Neural progenitor cell (in vitro differentiated cells): ENCODE results near the gene GRIN2A. TPM values are rescaled to one million over a fixed set of nuclear protein-coding genes. Genes with fewer than 3 reads are reported as not detected.

Experiments used
- DNase-seq: peaks from one replicate; pipeline ENCODE4 v3.0.0-alpha.2; 2016; ENCODE audit warnings: low spot score
- H2AFZ ChIP-seq: fragments of 200-600 bp; sonication (generic); replicated peaks from 2 replicates; pipeline ENCODE4 v1.6.1; 2016; ENCODE audit warnings: antibody characterized with exemption
- H3F3A ChIP-seq: fragments of 200-600 bp; sonication (generic); 2 replicates; pipeline ENCODE4 v1.6.1; 2016; ENCODE audit warnings: antibody characterized with exemption, low read depth
- H3K27ac ChIP-seq: fragments of 200-600 bp; sonication (generic); 2 replicates; pipeline ENCODE4 v1.5.1; 2016; ENCODE audit warnings: mild to moderate bottlenecking
- H3K27me3 ChIP-seq: fragments of 200-600 bp; sonication (generic); 2 replicates; pipeline ENCODE4 v1.6.1; 2016; ENCODE audit warnings: mild to moderate bottlenecking, moderate library complexity
- H3K36me3 ChIP-seq: fragments of 200-600 bp; sonication (generic); 2 replicates; pipeline ENCODE4 v1.5.1; 2016
- H3K4me1 ChIP-seq: fragments of 200-600 bp; sonication (generic); 2 replicates; pipeline ENCODE4 v1.6.1; 2016; ENCODE audit warnings: mixed run types
- H3K4me2 ChIP-seq: fragments of 200-600 bp; sonication (generic); 2 replicates; pipeline ENCODE4 v1.6.1; 2016
- H3K4me3 ChIP-seq: fragments of 200-600 bp; sonication (generic); 2 replicates; pipeline ENCODE4 v1.5.1; 2016
- H3K79me2 ChIP-seq: fragments of 200-600 bp; sonication (generic); 2 replicates; pipeline ENCODE4 v1.6.1; 2016; ENCODE audit warnings: low read depth
- H3K9ac ChIP-seq: fragments of 200-600 bp; sonication (generic); 2 replicates; pipeline ENCODE4 v1.6.1; 2016
- H3K9me3 ChIP-seq: fragments of 200-600 bp; sonication (generic); 2 replicates; pipeline ENCODE4 v1.5.1; 2016; ENCODE audit warnings: low read depth
- H4K20me1 ChIP-seq: fragments of 200-600 bp; sonication (generic); 2 replicates; pipeline ENCODE4 v1.6.1; 2016; ENCODE audit warnings: low read depth
- H3K27ac Mint-ChIP-seq: 3 replicates; pipeline ENCODE4 v1.8.0; 2021; ENCODE audit warnings: mixed read lengths
- H3K27me3 Mint-ChIP-seq: 2 replicates; pipeline ENCODE4 v1.8.0; 2022; ENCODE audit warnings: low read depth, mild to moderate bottlenecking, inconsistent platforms, moderate library complexity, mixed read lengths; ENCODE audit not compliant: insufficient read depth
- H3K36me3 Mint-ChIP-seq: 3 replicates; pipeline ENCODE4 v1.8.0; 2021; ENCODE audit warnings: mixed read lengths
- H3K4me1 Mint-ChIP-seq: 3 replicates; pipeline ENCODE4 v1.8.0; 2021; ENCODE audit warnings: mixed read lengths
- H3K4me3 Mint-ChIP-seq: 3 replicates; pipeline ENCODE4 v1.8.0; 2021; ENCODE audit warnings: mild to moderate bottlenecking, moderate library complexity, mixed read lengths
- H3K9me3 Mint-ChIP-seq: 3 replicates; pipeline ENCODE4 v1.8.0; 2020; ENCODE audit warnings: mixed read lengths
- CTCF ChIP-seq: fragments of 200-600 bp; sonication (generic); IDR thresholded peaks from 2 replicates; pipeline ENCODE4 v1.5.1; 2017; ENCODE audit warnings: antibody characterized with exemption, mild to moderate bottlenecking
- EZH2 ChIP-seq: fragments of 200-600 bp; sonication (generic); IDR thresholded peaks from 2 replicates; pipeline ENCODE4 v1.6.1; 2017; ENCODE audit warnings: antibody characterized with exemption, mild to moderate bottlenecking, moderate library complexity
- EZH2phosphoT487 ChIP-seq: fragments of 200-600 bp; sonication (generic); IDR thresholded peaks from 2 replicates; pipeline ENCODE4 v1.6.1; 2017; ENCODE audit warnings: antibody characterized with exemption
- total RNA-seq: library from RNA; depleted of rRNA; stranded (reverse); fragments of >200 nt; gene quantifications from 2 replicates; pipeline ENCODE4 v1.2.3, GENCODE V29; 2015; ENCODE audit warnings: low replicate concordance

GRIN2A gene
- total RNA-seq, 1 donor from 2014 or later, result 1.6 TPM

- no peaks in the 10 kb centered on the region for H3K9me3 Mint-ChIP-seq
- Histone ChIP-seq H3K4me1 (no peaks in the 10 kb centered on the region), H3K4me2 (no peak overlapping the region), H3F3A (no peaks in the 10 kb centered on the region), H3K9ac (no peak overlapping the region), H3K27me3 (no peaks in the 10 kb centered on the region), H4K20me1 (no peaks in the 10 kb centered on the region), H3K36me3 (no peaks in the 10 kb centered on the region), H3K27ac (no peak overlapping the region), H3K4me3 (no peak overlapping the region), H3K9me3 (no peaks in the 10 kb centered on the region), H3K79me2 (no peaks in the 10 kb centered on the region), H2AFZ (no peak overlapping the region)
- DNase-seq, result no peak
- no peak overlapping the region for H3K4me3 Mint-ChIP-seq
- peak; percentile 11 for TF ChIP-seq CTCF
- no peak for TF ChIP-seq EZH2phosphoT487
- TF ChIP-seq EZH2, result no peak
- H3K36me3 Mint-ChIP-seq, result no peaks in the 10 kb centered on the region
- no peaks in the 10 kb centered on the region for H3K27me3 Mint-ChIP-seq
- no peak overlapping the region for H3K27ac Mint-ChIP-seq
- no peaks in the 10 kb centered on the region for H3K4me1 Mint-ChIP-seq
Observed at GRCh38 chr16:10031473-10031872, 150.8 kb downstream of the GRIN2A start.

- H3K36me3 ChIP-seq, result no peaks in the 10 kb centered on the region
- Mint-ChIP-seq H3K9me3 (no peaks in the 10 kb centered on the region), H3K4me1 (no peaks in the 10 kb centered on the region), H3K27me3 (peaks cover 5% of the 10 kb centered on the region), H3K36me3 (no peaks in the 10 kb centered on the region), H3K27ac (no peak overlapping the region), H3K4me3 (no peak overlapping the region)
- H3K9me3 ChIP-seq, result no peaks in the 10 kb centered on the region
- H3K9ac ChIP-seq, result no peak overlapping the region
- H4K20me1 ChIP-seq, result no peaks in the 10 kb centered on the region
- no peaks in the 10 kb centered on the region for H3K4me1 ChIP-seq
- H3K27ac ChIP-seq, result no peak overlapping the region
- no peak overlapping the region for H2AFZ ChIP-seq
- H3K4me2 ChIP-seq, result no peak overlapping the region
- no peak overlapping the region for H3K4me3 ChIP-seq
- no peaks in the 10 kb centered on the region for H3K27me3 ChIP-seq
- TF ChIP-seq CTCF (no peak), EZH2 (no peak), EZH2phosphoT487 (no peak)
- no peaks in the 10 kb centered on the region for H3F3A ChIP-seq
- no peaks in the 10 kb centered on the region for H3K79me2 ChIP-seq
- DNase-seq, result no peak
Observed at GRCh38 chr16:10028644-10029043, 153.6 kb downstream of the GRIN2A start.

- Histone ChIP-seq H3F3A (no peaks in the 10 kb centered on the region), H3K36me3 (no peaks in the 10 kb centered on the region), H3K79me2 (no peaks in the 10 kb centered on the region), H3K27ac (no peak overlapping the region), H4K20me1 (no peaks in the 10 kb centered on the region), H2AFZ (no peak overlapping the region), H3K9ac (no peak overlapping the region), H3K4me3 (no peak overlapping the region), H3K4me2 (no peak overlapping the region), H3K27me3 (no peaks in the 10 kb centered on the region), H3K4me1 (no peaks in the 10 kb centered on the region), H3K9me3 (no peaks in the 10 kb centered on the region)
- Mint-ChIP-seq H3K4me1 (no peaks in the 10 kb centered on the region), H3K27ac (no peak overlapping the region), H3K9me3 (no peaks in the 10 kb centered on the region), H3K27me3 (peaks cover 5% of the 10 kb centered on the region), H3K4me3 (no peak overlapping the region), H3K36me3 (no peaks in the 10 kb centered on the region)
- DNase-seq, result no peak
- TF ChIP-seq EZH2, result no peak
- TF ChIP-seq CTCF, result no peak
- TF ChIP-seq EZH2phosphoT487, result no peak
Observed at GRCh38 chr16:10027553-10027952, 154.7 kb downstream of the GRIN2A start.

GRCh38 chr16:10026593-10026992, 155.6 kb downstream of the GRIN2A start:
- H3K4me2 ChIP-seq, result no peak overlapping the region
- Mint-ChIP-seq H3K9me3 (no peaks in the 10 kb centered on the region), H3K27me3 (peaks cover 5% of the 10 kb centered on the region), H3K27ac (no peak overlapping the region), H3K36me3 (no peaks in the 10 kb centered on the region), H3K4me3 (no peak overlapping the region), H3K4me1 (no peaks in the 10 kb centered on the region)
- no peaks in the 10 kb centered on the region for H3K27me3 ChIP-seq
- H3K9me3 ChIP-seq, result no peaks in the 10 kb centered on the region
- no peak for TF ChIP-seq EZH2
- no peak for TF ChIP-seq CTCF
- TF ChIP-seq EZH2phosphoT487, result no peak
- H3K4me3 ChIP-seq, result no peak overlapping the region
- H2AFZ ChIP-seq, result no peak overlapping the region
- no peaks in the 10 kb centered on the region for H3F3A ChIP-seq
- no peaks in the 10 kb centered on the region for H4K20me1 ChIP-seq
- H3K4me1 ChIP-seq, result no peaks in the 10 kb centered on the region
- no peak overlapping the region for H3K9ac ChIP-seq
- no peaks in the 10 kb centered on the region for H3K79me2 ChIP-seq
- no peak for DNase-seq
- no peak overlapping the region for H3K27ac ChIP-seq
- no peaks in the 10 kb centered on the region for H3K36me3 ChIP-seq
